HG02588 (cell line): ENCODE measurements around the gene ACER2.
"Not testable (repeated sequence)": the region's sequence is repeated elsewhere in the genome, so short reads cannot be mapped to it uniquely, and the experiment has no call there.

Source experiments
- ATAC-seq: cut with Tn5 transposase; IDR thresholded peaks from one replicate; pipeline ENCODE4 v1.9.1; 2021; ENCODE audit warnings: mild to moderate bottlenecking, moderate library complexity; ENCODE audit not compliant: unreplicated experiment

ACER2 gene

GRCh38 chr9:19408316-19408692 lies 505 bp upstream of the ACER2 start:
- ATAC-seq: peak; percentile 1

- ATAC-seq: peak; percentile 13
Observed at GRCh38 chr9:19409401-19410194, 789 bp downstream of the ACER2 start.

DNA sequence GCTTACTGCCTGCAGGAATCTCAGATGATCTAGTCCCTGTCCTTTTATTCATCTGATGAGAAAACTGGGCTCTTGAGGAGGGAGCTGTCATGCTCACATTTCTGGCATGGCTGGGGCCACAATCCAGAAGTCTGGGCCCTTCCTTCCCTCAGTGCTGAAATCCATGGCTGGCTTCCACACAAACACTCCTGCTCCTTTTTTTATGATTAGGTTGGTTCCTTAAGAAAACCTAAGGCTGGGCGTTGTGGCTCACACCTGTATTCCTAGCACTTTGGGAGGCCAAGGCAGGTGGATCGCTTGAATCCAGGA lies 1.3 kb downstream of the ACER2 start:
- no peak for ATAC-seq

DNA sequence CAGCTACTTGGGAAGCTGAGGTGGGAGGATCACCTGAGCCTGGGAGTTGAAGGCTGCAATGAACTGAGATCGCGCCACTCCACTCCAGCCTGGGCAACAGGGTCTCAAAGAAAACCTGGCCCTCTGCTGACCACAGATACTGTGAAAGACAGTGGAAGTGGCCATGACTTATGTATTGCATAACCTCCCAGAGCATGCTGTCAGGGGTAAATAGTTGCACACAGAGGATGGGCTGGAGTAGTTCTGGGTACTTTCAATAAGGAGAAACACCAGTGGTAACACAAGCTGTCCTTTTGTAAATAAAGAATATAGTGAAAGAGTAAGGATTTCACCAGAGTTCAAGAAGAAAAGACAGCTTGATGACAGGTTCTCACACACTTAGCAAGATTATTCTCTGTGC lies 1.8 kb downstream of the ACER2 start:
- ATAC-seq: no peak

- ATAC-seq: no peak
Observed at GRCh38 chr9:19411316-19411715, 2.5 kb downstream of the ACER2 start.

- ATAC-seq: not testable (repeated sequence)
Observed at GRCh38 chr9:19413456-19413855, 4.6 kb downstream of the ACER2 start.

DNA sequence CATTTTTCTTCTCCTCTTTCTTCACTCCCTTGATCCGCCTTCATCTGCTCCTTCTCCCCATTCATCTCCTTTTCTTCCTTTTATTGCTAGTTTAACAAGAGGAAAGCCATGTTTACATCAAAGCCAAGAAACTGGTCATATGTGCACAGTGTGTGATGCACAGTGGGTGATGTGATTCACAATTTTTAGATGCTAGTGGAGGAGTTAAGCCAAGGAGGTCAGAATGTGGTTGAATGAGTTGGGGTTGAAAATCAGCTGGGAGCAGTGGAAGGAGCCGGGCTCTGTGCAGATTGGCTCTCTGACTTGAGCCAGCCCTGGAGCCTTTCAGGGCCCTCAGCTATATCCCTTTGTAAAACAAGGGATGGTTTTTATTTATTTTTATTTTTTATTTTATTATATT lies 7.3 kb downstream of the ACER2 start:
- no peak for ATAC-seq

DNA sequence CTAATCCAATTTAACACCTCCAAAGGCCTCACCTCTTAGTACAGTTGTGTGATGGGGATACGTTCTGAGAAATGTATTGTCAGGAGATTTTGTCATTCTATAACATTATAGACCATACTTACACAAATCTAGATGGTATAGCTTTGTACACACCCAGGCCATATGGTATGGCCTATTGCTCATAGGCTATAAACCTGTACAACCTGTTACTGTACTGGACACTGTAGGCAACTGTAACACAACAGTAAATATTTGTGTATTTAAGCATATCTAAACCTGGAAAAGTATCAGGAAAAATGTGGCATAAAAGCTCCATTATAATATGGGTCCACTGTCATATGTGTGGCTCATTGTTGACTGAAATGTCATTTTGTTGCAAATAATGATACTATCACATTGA lies 12.1 kb downstream of the ACER2 start:
- ATAC-seq: no peak

DNA sequence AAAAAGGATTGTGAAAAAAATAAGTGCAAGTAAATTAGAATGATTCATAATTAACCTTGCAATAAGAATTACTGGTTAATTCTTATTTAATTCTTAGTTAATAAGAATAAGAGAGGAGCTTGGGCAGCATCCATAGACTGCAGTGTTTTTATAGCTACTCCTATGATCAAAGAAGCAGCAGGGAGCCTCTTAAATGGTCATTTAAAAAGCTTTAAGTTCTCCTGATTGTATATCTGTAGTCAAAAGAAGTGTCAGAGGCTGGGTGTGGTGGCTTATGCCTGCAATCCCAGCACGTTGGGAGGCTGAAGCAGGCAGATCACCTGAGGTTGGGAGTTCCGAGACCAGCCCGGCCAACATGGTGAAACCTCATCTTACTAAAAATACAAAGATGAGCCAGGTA lies 14.4 kb downstream of the ACER2 start:
- ATAC-seq: no peak

- ATAC-seq: peak; percentile 85
Observed at GRCh38 chr9:19424176-19424779, 15.5 kb downstream of the ACER2 start.

- no peak for ATAC-seq
Observed at GRCh38 chr9:19429595-19429994, 20.8 kb downstream of the ACER2 start.

DNA sequence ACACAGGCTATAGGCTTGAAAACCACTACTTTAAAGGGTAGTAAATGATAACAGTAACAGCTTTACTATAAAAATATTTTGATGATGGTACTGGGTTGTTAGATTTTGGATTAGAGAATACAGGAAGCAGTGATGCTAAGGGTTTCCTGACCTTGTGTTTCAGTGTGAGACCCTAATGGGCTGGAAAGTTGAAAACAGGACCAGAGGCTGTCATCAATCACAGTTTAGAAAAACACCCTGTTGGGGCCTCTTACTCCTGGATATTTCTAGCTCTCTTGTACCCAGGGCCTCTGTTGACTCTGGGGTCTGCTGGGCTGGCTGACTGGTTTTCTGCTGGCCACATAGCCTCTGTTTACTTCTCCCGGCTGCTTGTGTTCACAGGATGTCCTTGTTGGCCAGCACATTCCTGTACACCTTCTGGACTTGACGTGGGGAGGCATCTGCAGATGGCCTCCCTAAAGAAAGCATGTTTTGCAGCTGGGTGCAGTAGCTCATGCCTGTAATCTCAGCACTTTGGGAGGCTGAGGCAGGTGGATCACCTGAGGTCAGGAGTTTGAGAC lies 21.5 kb downstream of the ACER2 start:
- no peak for ATAC-seq

GRCh38 chr9:19431361-19432171 lies 22.8 kb downstream of the ACER2 start:
- no peak for ATAC-seq

GRCh38 chr9:19432473-19432872 lies 23.7 kb downstream of the ACER2 start:
- no peak for ATAC-seq

DNA sequence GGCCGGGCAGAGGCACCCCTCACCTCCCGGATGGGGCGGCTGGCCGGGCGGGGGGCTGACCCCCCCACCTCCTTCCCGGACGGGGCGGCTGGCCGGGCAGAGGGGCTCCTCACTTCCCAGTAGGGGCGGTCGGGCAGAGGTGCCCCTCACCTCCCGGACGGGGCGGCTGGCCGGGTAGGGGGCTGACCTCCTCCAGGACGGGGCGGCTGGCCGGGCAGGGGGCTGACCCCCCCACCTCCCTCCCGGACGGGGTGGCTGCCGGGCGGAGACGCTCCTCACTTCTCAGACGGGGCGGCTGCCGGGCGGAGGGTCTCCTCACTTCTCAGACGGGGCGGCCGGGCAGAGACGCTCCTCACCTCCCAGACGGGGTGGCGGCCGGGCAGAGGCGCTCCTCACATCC lies 24.9 kb downstream of the ACER2 start:
- ATAC-seq: not testable (repeated sequence)

DNA sequence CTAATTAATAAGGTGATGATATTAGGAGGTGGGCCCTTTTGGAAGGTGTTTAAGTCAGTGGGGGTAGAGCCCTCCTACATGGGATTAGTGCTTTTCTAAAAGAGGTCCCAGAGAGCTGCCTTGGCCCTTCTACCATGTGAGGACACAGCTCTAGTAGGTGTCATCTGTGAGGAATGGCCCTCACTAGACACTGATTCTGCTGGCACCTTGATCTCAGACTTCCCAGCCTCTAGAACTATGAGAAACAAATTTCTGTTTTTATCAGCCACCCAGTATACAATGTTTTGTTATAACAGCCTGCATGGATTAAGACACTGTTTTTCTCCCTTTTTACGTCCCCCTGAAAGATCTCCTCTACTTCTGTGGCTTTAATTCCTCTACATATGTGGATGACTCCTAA lies 31.6 kb downstream of the ACER2 start:
- no peak for ATAC-seq

GRCh38 chr9:19440823-19441580 lies 32.2 kb downstream of the ACER2 start:
- no peak for ATAC-seq

GRCh38 chr9:19441730-19442129 lies 32.9 kb downstream of the ACER2 start:
- ATAC-seq: peak; percentile 89

DNA sequence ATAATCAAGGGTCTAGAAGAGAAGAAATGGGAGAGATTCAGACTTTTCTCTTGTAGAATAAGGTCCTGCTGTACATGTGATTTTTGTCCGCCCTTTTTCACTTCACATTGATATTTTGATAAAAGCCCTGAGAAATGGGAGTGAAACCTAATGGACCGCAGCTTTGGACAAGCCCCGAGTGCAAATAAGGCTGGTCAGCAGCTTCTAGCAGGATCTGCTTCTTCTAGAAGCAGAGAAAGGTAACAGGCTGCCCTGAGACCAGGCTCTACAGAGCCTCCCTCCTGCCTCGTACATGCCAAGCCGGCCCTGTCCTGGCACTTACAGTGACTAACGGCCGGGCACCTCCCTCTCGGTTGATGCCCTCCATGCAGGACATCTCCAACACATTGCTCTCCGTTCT lies 33.4 kb downstream of the ACER2 start:
- ATAC-seq: no peak

DNA sequence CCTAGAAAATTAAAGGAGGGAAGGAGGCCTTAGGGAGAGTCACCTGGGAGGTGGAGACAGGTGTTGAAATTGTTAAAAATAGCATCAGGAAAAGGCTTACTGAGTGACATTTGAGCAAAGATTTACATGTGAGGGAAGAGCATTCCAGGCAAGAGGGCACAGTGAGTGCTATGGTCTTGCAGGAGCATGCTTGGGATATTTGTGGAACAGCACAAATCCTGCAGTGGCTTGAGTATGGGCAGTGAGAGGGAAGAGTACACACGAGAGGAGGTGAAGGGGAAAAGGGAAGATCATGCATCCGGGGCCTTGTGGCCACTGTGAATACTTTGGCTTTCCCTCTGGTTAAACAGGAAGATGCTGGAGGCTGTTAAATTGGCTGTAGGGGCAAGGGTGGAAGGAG lies 36.6 kb downstream of the ACER2 start:
- ATAC-seq: no peak

DNA sequence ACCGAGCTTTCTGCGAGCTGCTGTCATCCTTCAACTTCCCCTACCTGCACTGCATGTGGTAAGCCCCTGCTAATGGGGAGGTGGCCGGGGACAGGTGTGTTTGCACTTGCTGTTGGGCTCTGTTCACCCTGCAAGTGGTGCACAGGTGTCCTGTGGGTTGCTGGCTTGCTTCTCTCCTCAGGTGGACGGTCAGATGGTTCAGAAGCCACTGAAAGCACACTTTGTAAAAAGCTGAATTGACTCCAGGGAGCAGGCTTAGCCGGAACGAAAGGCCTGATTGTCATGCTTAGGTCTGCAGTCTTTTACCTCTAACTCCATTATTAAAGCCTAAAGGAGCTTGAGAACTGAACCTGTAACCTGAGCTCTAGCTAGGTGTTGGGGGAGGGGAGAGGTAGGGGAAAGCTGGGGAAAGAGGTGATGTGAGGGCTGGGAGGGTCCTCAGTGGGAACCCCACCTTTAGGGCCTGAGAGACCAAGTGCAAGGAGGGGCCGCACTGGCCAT lies 37.6 kb downstream of the ACER2 start:
- no peak for ATAC-seq
